Neural cell (in vitro differentiated cells): Measurements from ENCODE around the gene TRIM23. TPM values are rescaled to one million over a fixed set of nuclear protein-coding genes. Genes with fewer than 3 reads are reported as not detected.
"Not testable (repeated sequence)": the region's sequence is repeated elsewhere in the genome, so short reads cannot be mapped to it uniquely, and the experiment has no call there.

Source experiments
- H2AFZ ChIP-seq: fragments of 200-600, 300-800 bp; sonication (generic), shearing (Covaris generic); 2 replicates; pipeline ENCODE4 v1.6.0; 2014; ENCODE audit warnings: low read depth, mild to moderate bottlenecking, antibody characterized with exemption, low read length, moderate library complexity
- H3F3A ChIP-seq: fragments of 200-600 bp; shearing (Covaris generic); 2 replicates; pipeline ENCODE4 v1.6.1; 2016; ENCODE audit warnings: mild to moderate bottlenecking, moderate library complexity, mixed read lengths, antibody characterized with exemption, low read length; ENCODE audit not compliant: insufficient read depth, poor library complexity, severe bottlenecking
- H3K27ac ChIP-seq: fragments of 200-600, 300-800 bp; sonication (generic), shearing (Covaris generic); 2 replicates; pipeline ENCODE4 v1.5.1; 2014; ENCODE audit warnings: mild to moderate bottlenecking, low read length, moderate library complexity
- H3K27me3 ChIP-seq: fragments of 300-800, 200-600 bp; sonication (generic), shearing (Covaris generic); 2 replicates; pipeline ENCODE4 v1.6.0; 2014; ENCODE audit warnings: mild to moderate bottlenecking, low read depth, low read length, moderate library complexity; ENCODE audit not compliant: insufficient read depth
- H3K36me3 ChIP-seq: fragments of 300-800, 200-600 bp; sonication (generic), shearing (Covaris generic); 2 replicates; pipeline ENCODE4 v1.5.1; 2014; ENCODE audit warnings: mild to moderate bottlenecking, antibody characterized with exemption, low read length, moderate library complexity; ENCODE audit not compliant: insufficient read depth
- H3K4me2 ChIP-seq: fragments of 300-800, 200-600 bp; sonication (generic), shearing (Covaris generic); 2 replicates; pipeline ENCODE4 v1.6.0; 2014; ENCODE audit warnings: mild to moderate bottlenecking, low read length
- H3K4me3 ChIP-seq: fragments of 300-800, 200-600 bp; sonication (generic), shearing (Covaris generic); 2 replicates; pipeline ENCODE4 v1.5.1; 2014; ENCODE audit warnings: mild to moderate bottlenecking, low read length, moderate library complexity
- H3K79me2 ChIP-seq: fragments of 200-600 bp; shearing (Covaris generic); replicated peaks from 2 replicates; pipeline ENCODE4 v1.6.0; 2014; ENCODE audit warnings: mild to moderate bottlenecking, low read length, moderate library complexity; ENCODE audit not compliant: insufficient read depth
- H3K9ac ChIP-seq: fragments of 300-800, 200-600 bp; sonication (generic), shearing (Covaris generic); 2 replicates; pipeline ENCODE4 v1.6.1; 2016; ENCODE audit warnings: mild to moderate bottlenecking, low read length, mixed read lengths
- H3K9me2 ChIP-seq: fragments of 200-600 bp; shearing (Covaris generic); 2 replicates; pipeline ENCODE4 v1.6.1; 2016; ENCODE audit warnings: mild to moderate bottlenecking, low read length, mixed read lengths; ENCODE audit not compliant: insufficient read depth
- H3K9me3 ChIP-seq: fragments of 200-600, 300-800 bp; sonication (generic), shearing (Covaris generic); 2 replicates; pipeline ENCODE4 v1.6.1; 2016; ENCODE audit warnings: mild to moderate bottlenecking, mixed run types, low read length, moderate library complexity, mixed read lengths
- H4K20me1 ChIP-seq: fragments of 200-600 bp; shearing (Covaris generic); 2 replicates; pipeline ENCODE4 v1.6.1; 2016; ENCODE audit warnings: mild to moderate bottlenecking, mixed run types; ENCODE audit not compliant: insufficient read depth
- EP300 ChIP-seq: fragments of 450-650 bp; conservative IDR thresholded peaks from 2 replicates; pipeline ENCODE4 v1.6.1; 2014; ENCODE audit warnings: antibody characterized with exemption, mild to moderate bottlenecking, moderate library complexity; ENCODE audit not compliant: poor library complexity, severe bottlenecking
- EZH2 ChIP-seq: fragments of 200-600, 300-800 bp; shearing (Covaris generic), sonication (generic); IDR thresholded peaks from 2 replicates; pipeline ENCODE4 v1.6.1; 2014; ENCODE audit warnings: antibody characterized with exemption, low read length, borderline replicate concordance, mild to moderate bottlenecking; ENCODE audit not compliant: insufficient read depth, poor library complexity, severe bottlenecking
- MXI1 ChIP-seq: fragments of 450-650 bp; conservative IDR thresholded peaks from 2 replicates; pipeline ENCODE4 v1.6.1; 2014; ENCODE audit warnings: antibody characterized with exemption, mild to moderate bottlenecking; ENCODE audit not compliant: poor library complexity, severe bottlenecking
- POLR2AphosphoS5 ChIP-seq: IDR thresholded peaks from 2 replicates; pipeline ENCODE4 v1.6.1; 2012
- RAD21 ChIP-seq: fragments of 450-650 bp; conservative IDR thresholded peaks from 2 replicates; pipeline ENCODE4 v1.6.1; 2014; ENCODE audit warnings: antibody characterized with exemption, mild to moderate bottlenecking, moderate library complexity
- SMC3 ChIP-seq: fragments of 450-650 bp; conservative IDR thresholded peaks from 2 replicates; pipeline ENCODE4 v1.6.1; 2014; ENCODE audit warnings: antibody characterized with exemption, mild to moderate bottlenecking, moderate library complexity; ENCODE audit not compliant: poor library complexity
- TAF1 ChIP-seq: IDR thresholded peaks from 2 replicates; pipeline ENCODE4 v1.6.1; 2012; ENCODE audit warnings: low read depth
- polyA plus RNA-seq: library from polyadenylated mRNA; depleted of rRNA; stranded (reverse); fragments of >200 nt; gene quantifications from 2 replicates; pipeline ENCODE4 v1.2.3, GENCODE V29; 2014
- TF ChIP-seq, protein P1 (sequence below): IDR thresholded peaks from 2 replicates; pipeline ENCODE4 v1.6.1; 2012; ENCODE audit warnings: borderline replicate concordance
- TF ChIP-seq, protein P2 (sequence below): fragments of 450-650 bp; IDR thresholded peaks from 2 replicates; pipeline ENCODE4 v1.5.1; 2014; ENCODE audit warnings: antibody characterized with exemption, mild to moderate bottlenecking, moderate library complexity; ENCODE audit not compliant: poor library complexity, severe bottlenecking

Gene TRIM23
- polyA plus RNA-seq, 1 donor from 2014 or later = 29.0 TPM

- H3K4me2 ChIP-seq = no peak overlapping the region
- no peaks in the 10 kb centered on the region for H3F3A ChIP-seq
- H2AFZ ChIP-seq = no peak overlapping the region
- H4K20me1 ChIP-seq = no peaks in the 10 kb centered on the region
- H3K79me2 ChIP-seq = peaks cover 65% of the 10 kb centered on the region
- H3K27me3 ChIP-seq = no peaks in the 10 kb centered on the region
- H3K9ac ChIP-seq = no peak overlapping the region
- no peaks in the 10 kb centered on the region for H3K9me3 ChIP-seq
- H3K27ac ChIP-seq = no peak overlapping the region
- H3K4me3 ChIP-seq = no peak overlapping the region
- TF ChIP-seq EP300 (no peak), EZH2 (no peak), POLR2AphosphoS5 (no peak)
- no peaks in the 10 kb centered on the region for H3K9me2 ChIP-seq
- no peaks in the 10 kb centered on the region for H3K36me3 ChIP-seq
Observed at GRCh38 chr5:65620021-65620420, 4.1 kb downstream of the TRIM23 start.

DNA sequence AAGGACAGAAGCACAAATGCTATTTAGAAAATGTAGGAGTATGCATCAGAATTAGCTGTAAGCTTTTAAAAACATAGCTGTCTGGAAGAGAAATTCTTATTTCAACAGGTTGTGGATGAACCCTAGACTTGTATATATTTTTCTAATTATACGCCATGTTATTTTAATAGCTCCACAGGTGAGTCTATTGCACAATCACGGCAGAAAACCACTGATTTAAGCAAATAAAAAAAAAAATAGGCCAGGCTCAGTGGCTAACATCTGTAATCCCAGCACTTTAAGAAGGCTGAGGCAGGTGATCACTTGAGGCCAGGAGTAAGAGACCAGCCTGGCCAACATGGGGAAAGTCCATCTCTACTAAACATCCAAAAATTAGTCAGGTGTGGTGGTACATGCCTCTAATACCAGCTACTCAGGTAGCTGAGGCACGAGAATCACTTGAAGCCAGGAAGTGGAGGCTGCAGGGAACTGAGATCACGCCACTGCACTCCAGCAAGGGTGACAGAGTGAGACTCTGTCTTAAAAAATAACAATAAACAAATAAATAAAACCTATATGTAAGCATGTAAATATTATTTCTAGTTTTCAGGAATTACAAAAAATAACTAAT lies 11.7 kb downstream of the TRIM23 start:
- no peaks in the 10 kb centered on the region for H4K20me1 ChIP-seq
- H3K4me2 ChIP-seq = no peak overlapping the region
- no peak overlapping the region for H2AFZ ChIP-seq
- H3K27ac ChIP-seq = no peak overlapping the region
- H3K79me2 ChIP-seq = peaks cover 5% of the 10 kb centered on the region
- peaks cover 10% of the 10 kb centered on the region for H3K36me3 ChIP-seq
- H3K4me3 ChIP-seq = no peak overlapping the region
- H3K9me3 ChIP-seq = no peaks in the 10 kb centered on the region
- no peaks in the 10 kb centered on the region for H3F3A ChIP-seq
- H3K9ac ChIP-seq = no peak overlapping the region
- no peaks in the 10 kb centered on the region for H3K9me2 ChIP-seq
- no peak for TF ChIP-seq EZH2
- TF ChIP-seq EP300 = no peak
- H3K27me3 ChIP-seq = no peaks in the 10 kb centered on the region

GRCh38 chr5:65611524-65611923 lies 12.6 kb downstream of the TRIM23 start:
- no peaks in the 10 kb centered on the region for H4K20me1 ChIP-seq
- H3F3A ChIP-seq = no peaks in the 10 kb centered on the region
- H3K9me3 ChIP-seq = no peaks in the 10 kb centered on the region
- H3K9ac ChIP-seq = no peak overlapping the region
- H2AFZ ChIP-seq = no peak overlapping the region
- no peak overlapping the region for H3K4me2 ChIP-seq
- no peak overlapping the region for H3K27ac ChIP-seq
- peaks cover 5% of the 10 kb centered on the region for H3K79me2 ChIP-seq
- no peak overlapping the region for H3K4me3 ChIP-seq
- peaks cover 10% of the 10 kb centered on the region for H3K36me3 ChIP-seq
- H3K9me2 ChIP-seq = no peaks in the 10 kb centered on the region
- TF ChIP-seq EP300 = no peak
- no peak for TF ChIP-seq EZH2
- TF ChIP-seq MXI1 = no peak
- TF ChIP-seq, protein P1, sequence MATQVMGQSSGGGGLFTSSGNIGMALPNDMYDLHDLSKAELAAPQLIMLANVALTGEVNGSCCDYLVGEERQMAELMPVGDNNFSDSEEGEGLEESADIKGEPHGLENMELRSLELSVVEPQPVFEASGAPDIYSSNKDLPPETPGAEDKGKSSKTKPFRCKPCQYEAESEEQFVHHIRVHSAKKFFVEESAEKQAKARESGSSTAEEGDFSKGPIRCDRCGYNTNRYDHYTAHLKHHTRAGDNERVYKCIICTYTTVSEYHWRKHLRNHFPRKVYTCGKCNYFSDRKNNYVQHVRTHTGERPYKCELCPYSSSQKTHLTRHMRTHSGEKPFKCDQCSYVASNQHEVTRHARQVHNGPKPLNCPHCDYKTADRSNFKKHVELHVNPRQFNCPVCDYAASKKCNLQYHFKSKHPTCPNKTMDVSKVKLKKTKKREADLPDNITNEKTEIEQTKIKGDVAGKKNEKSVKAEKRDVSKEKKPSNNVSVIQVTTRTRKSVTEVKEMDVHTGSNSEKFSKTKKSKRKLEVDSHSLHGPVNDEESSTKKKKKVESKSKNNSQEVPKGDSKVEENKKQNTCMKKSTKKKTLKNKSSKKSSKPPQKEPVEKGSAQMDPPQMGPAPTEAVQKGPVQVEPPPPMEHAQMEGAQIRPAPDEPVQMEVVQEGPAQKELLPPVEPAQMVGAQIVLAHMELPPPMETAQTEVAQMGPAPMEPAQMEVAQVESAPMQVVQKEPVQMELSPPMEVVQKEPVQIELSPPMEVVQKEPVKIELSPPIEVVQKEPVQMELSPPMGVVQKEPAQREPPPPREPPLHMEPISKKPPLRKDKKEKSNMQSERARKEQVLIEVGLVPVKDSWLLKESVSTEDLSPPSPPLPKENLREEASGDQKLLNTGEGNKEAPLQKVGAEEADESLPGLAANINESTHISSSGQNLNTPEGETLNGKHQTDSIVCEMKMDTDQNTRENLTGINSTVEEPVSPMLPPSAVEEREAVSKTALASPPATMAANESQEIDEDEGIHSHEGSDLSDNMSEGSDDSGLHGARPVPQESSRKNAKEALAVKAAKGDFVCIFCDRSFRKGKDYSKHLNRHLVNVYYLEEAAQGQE = no peak
- TF ChIP-seq SMC3 = no peak
- TF ChIP-seq POLR2AphosphoS5 = no peak
- no peak for TF ChIP-seq TAF1
- TF ChIP-seq RAD21 = no peak
- TF ChIP-seq, protein P2, sequence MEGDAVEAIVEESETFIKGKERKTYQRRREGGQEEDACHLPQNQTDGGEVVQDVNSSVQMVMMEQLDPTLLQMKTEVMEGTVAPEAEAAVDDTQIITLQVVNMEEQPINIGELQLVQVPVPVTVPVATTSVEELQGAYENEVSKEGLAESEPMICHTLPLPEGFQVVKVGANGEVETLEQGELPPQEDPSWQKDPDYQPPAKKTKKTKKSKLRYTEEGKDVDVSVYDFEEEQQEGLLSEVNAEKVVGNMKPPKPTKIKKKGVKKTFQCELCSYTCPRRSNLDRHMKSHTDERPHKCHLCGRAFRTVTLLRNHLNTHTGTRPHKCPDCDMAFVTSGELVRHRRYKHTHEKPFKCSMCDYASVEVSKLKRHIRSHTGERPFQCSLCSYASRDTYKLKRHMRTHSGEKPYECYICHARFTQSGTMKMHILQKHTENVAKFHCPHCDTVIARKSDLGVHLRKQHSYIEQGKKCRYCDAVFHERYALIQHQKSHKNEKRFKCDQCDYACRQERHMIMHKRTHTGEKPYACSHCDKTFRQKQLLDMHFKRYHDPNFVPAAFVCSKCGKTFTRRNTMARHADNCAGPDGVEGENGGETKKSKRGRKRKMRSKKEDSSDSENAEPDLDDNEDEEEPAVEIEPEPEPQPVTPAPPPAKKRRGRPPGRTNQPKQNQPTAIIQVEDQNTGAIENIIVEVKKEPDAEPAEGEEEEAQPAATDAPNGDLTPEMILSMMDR = no peak
- no peaks in the 10 kb centered on the region for H3K27me3 ChIP-seq

DNA sequence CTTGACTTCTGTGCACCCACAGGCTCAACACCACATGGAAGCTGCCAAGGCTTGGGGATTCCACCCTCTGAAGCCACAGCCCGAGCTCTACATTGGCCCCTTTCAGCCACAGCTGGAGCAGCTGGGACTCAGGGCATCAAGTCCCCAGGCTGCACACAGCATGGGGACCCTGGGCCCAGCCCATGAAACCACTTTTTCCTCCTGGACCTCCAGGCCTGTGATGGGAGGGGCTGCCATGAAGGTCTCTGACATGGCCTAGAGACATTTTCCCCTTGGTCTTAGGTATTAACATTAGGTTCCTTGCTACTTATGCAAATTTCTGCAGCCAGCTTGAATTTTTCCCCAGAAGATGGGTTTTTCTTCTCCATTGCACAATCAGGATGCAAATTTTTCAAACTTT lies 22.4 kb downstream of the TRIM23 start:
- H3K79me2 ChIP-seq, H3K9ac ChIP-seq, H3K9me3 ChIP-seq, H3K4me2 ChIP-seq, H3K27me3 ChIP-seq, H2AFZ ChIP-seq, H3K9me2 ChIP-seq, H4K20me1 ChIP-seq, H3F3A ChIP-seq, H3K27ac ChIP-seq, H3K4me3 ChIP-seq: not testable (repeated sequence)
- H3K36me3 ChIP-seq = peaks cover 15% of the 10 kb centered on the region
